ENCODE measurements around the gene MUS81. TPM values are rescaled to one million over a fixed set of nuclear protein-coding genes. Genes with fewer than 3 reads are reported as not detected.

The MUS81 gene
- total and polyA plus RNA-seq, 10 of the 15 experiments (the other 5 are each of a cell fraction or from before 2014, with no cell fraction given), result 11.8 to 76.1 (median 48.4) TPM

GRCh38 chr11:65883786-65884715 lies 23.8 kb downstream of the MUS81 start:
- BruUV-seq (replicated peaks), result no TSS peak
- Histone ChIP-seq H3K79me2 (ENCODE audit: control insufficient read depth, insufficient read depth, low read length) (peaks cover 15% of the 10 kb centered on the region), H3K9ac (ENCODE audit: control insufficient read depth, insufficient read depth, low read length) (no peak overlapping the region), H4K20me1 (ENCODE audit: control insufficient read depth, insufficient read depth) (no peaks in the 10 kb centered on the region), H3K4me3 (no peak overlapping the region), H3K4me2 (ENCODE audit: control insufficient read depth, insufficient read depth) (no peak overlapping the region), H3K4me1 (ENCODE audit: control insufficient read depth, insufficient read depth, low read length) (peaks cover 20% of the 10 kb centered on the region), H3K9me3 (replicated peaks; ENCODE audit: control insufficient read depth, insufficient read depth, low read length) (no peaks in the 10 kb centered on the region), H3K27ac (ENCODE audit: control insufficient read depth, insufficient read depth) (no peak overlapping the region), H3K27me3 (replicated peaks in 1 of 2; ENCODE audit: control insufficient read depth in 2 of 2, insufficient read depth in 2 of 2, low read length in 1 of 2) (no peaks in the 10 kb centered on the region), H2AFZ (ENCODE audit: control insufficient read depth, low read depth, low read length) (no peak overlapping the region), H3K36me3 (ENCODE audit: control insufficient read depth in 2 of 2, insufficient read depth in 2 of 2, low read length in 1 of 2) (peaks cover 12 to 25% of the 10 kb centered on the region in 2 experiments)
- ChIA-PET CTCF (interaction anchor here (0.6 to 11.0 kb wide), 64 partner anchors 8 to 398 kb away, joined by 3 to 167 read pairs (median 4); partner anchors contain the start of genes AP5B1, CFL1, EFEMP2 and FOSL1), SMC1A (ENCODE audit: uncharacterized antibody, unreplicated experiment) (interaction anchor here (0.6 to 2.5 kb wide), 20 partner anchors 7 to 415 kb away, joined by 3 to 28 read pairs (median 4); partner anchors contain the start of genes KAT5 and MUS81), POLR2A (interaction anchor here (1.1 to 4.0 kb wide), 3 partner anchors 10 to 52 kb away, joined by 3 to 33 read pairs (median 14); partner anchors contain the start of genes CFL1 and MUS81), RAD21 (ENCODE audit: unreplicated experiment) (interaction anchor here (0.7 to 4.1 kb wide), 22 partner anchors 10 to 316 kb away, joined by 3 to 40 read pairs (median 6); partner anchors contain the start of gene KAT5)
- intact Hi-C loops (cut with micrococcal nuclease; ENCODE audit: unreplicated experiment), result loop anchor here (1.0 kb wide), 1 partner anchor 105 kb away; no protein-coding TSS in a partner anchor
- DNase-seq (ENCODE audit: low read depth, low spot score) (no peak), ATAC-seq (no peak), FAIRE-seq (no peak)
- TF ChIP-seq DPF2 (IDR thresholded peaks at IDR 0.05) (0 out of 2 replicates have a peak, but pooled peaks have one; percentile 15), EGR1 (IDR thresholded peaks at IDR 0.05; ENCODE audit: borderline replicate concordance in 1 of 2, low read depth in 2 of 2, low read length in 2 of 2) (no peak)
- in situ Hi-C loops (cut with MboI), result loop anchor here (5.0 kb wide), 1 partner anchor 103 kb away; no protein-coding TSS in a partner anchor
- WGBS (ENCODE audit: insufficient coverage, insufficient replicate concordance, low lambda C conversion rate, missing lambda C conversion rate), result 72% methylated on average over 28 of the region's 28 CpGs

- BruUV-seq (replicated peaks), result no TSS peak
- Histone ChIP-seq H3K27ac (ENCODE audit: control insufficient read depth, insufficient read depth) (no peak overlapping the region), H3K4me1 (ENCODE audit: control insufficient read depth, insufficient read depth, low read length) (peaks cover 22% of the 10 kb centered on the region), H3K9ac (ENCODE audit: control insufficient read depth, insufficient read depth, low read length) (no peak overlapping the region), H3K27me3 (replicated peaks in 1 of 2; ENCODE audit: control insufficient read depth in 2 of 2, insufficient read depth in 2 of 2, low read length in 1 of 2) (no peaks in the 10 kb centered on the region), H3K4me2 (ENCODE audit: control insufficient read depth, insufficient read depth) (peak overlapping the region; percentile 50; the same call in 1 of the 2 replicates), H4K20me1 (ENCODE audit: control insufficient read depth, insufficient read depth) (no peaks in the 10 kb centered on the region), H3K9me3 (replicated peaks; ENCODE audit: control insufficient read depth, insufficient read depth, low read length) (no peaks in the 10 kb centered on the region), H3K36me3 (ENCODE audit: control insufficient read depth in 2 of 2, insufficient read depth in 2 of 2, low read length in 1 of 2) (peaks cover 12 to 25% of the 10 kb centered on the region in 2 experiments), H3K4me3 (no peak overlapping the region), H3K79me2 (ENCODE audit: control insufficient read depth, insufficient read depth, low read length) (peaks cover 15% of the 10 kb centered on the region), H2AFZ (ENCODE audit: control insufficient read depth, low read depth, low read length) (peak overlapping the region; percentile 35; the same call in 1 of the 2 replicates)
- intact Hi-C loops (cut with micrococcal nuclease; ENCODE audit: unreplicated experiment) (loop anchor here (1.0 kb wide), 1 partner anchor 105 kb away; no protein-coding TSS in a partner anchor), in situ Hi-C loops (cut with MboI) (loop anchor here (5.0 kb wide), 1 partner anchor 103 kb away; no protein-coding TSS in a partner anchor)
- SMC1A ChIA-PET (ENCODE audit: uncharacterized antibody, unreplicated experiment), result interaction anchor here (0.6 to 2.7 kb wide), 21 partner anchors 8 to 414 kb away, joined by 3 to 28 read pairs (median 4); partner anchors contain the start of genes KAT5 and MUS81
- WGBS (ENCODE audit: insufficient coverage, insufficient replicate concordance, low lambda C conversion rate, missing lambda C conversion rate), result 12% methylated on average over 9 of the region's 9 CpGs
- RAD21 ChIA-PET (ENCODE audit: unreplicated experiment), result interaction anchor here (0.7 to 4.1 kb wide), 24 partner anchors 9 to 315 kb away, joined by 3 to 40 read pairs (median 5); partner anchors contain the start of gene KAT5
- peak; percentile 81 for FAIRE-seq
- peak; percentile 69 for ATAC-seq
- POLR2A ChIA-PET, result interaction anchor here (1.1 to 4.0 kb wide), 4 partner anchors 11 to 52 kb away, joined by 3 to 33 read pairs (median 10); partner anchors contain the start of genes CFL1 and MUS81
- DNase-seq (ENCODE audit: low read depth, low spot score), result no peak
- CTCF ChIA-PET, result interaction anchor here (0.6 to 11.0 kb wide), 69 partner anchors 8 to 398 kb away, joined by 3 to 167 read pairs (median 4); partner anchors contain the start of genes AP5B1, CFL1, EFEMP2 and FOSL1
- TF ChIP-seq NFYB (IDR thresholded peaks at IDR 0.05; ENCODE audit: insufficient read depth, low read depth, low read length), result peak; percentile 61; the same call in 1 of the 2 replicates
- peak; percentile 82; the same call in 1 of the 2 replicates for TF ChIP-seq ZNF592 (IDR thresholded peaks at IDR 0.05)
- TF ChIP-seq NFXL1 (IDR thresholded peaks at IDR 0.05; ENCODE audit: borderline replicate concordance), result no peak
- TF ChIP-seq IKZF1 (conservative IDR thresholded peaks at IDR 0.05), result 0 out of 2 replicates have a peak, but pooled peaks have one; percentile 42
- TF ChIP-seq SMARCA5 (IDR thresholded peaks at IDR 0.05), result peak; percentile 86
- peak; percentile 55; the same call in 1 of the 2 replicates for TF ChIP-seq GATAD2B (conservative IDR thresholded peaks at IDR 0.05; ENCODE audit: low read depth)
- TF ChIP-seq BCL11A (IDR thresholded peaks at IDR 0.05; ENCODE audit: low read depth, low read length), result no peak
Observed at GRCh38 chr11:65884716-65885092, 24.5 kb downstream of the MUS81 start.
